ENCODE results near the gene ACADL.
"Not testable (repeated sequence)": the region's sequence is repeated elsewhere in the genome, so short reads cannot be mapped to it uniquely, and the experiment has no call there.

ACADL gene

DNA sequence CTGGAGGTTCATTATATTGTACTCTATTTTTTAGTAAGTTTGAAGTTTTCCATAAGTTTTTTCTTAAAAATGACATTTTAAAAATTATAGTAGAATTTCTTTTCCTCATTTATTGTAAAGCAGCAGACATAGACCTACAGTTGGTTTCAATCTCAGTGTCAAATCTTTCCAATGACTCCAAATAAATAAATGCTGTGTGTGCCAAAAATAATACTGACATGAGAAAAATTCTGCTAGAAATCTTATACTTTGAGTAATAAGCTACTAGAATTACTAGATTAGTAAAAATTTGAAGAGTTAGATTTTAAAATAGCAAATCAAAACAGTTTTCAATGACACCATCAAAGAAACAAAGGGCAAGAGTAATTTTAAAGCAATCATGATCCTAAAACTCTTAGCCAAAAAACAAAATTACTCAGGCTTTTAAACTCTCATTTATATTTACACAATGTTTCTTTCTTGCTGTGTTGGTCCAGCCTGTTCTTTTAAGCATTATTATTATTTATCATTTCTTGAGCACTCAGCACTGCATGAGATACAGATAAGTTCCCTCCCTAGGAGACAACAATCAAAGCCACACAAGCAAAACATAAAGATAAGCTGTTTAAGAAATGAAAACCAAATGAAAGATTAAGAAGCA, 45.8 kb downstream of the ACADL start:
- TF ChIP-seq YY1 (IDR thresholded peaks at IDR 0.05; ENCODE audit: insufficient read depth, insufficient read length): no peak
- TF ChIP-seq SUZ12 (IDR thresholded peaks at IDR 0.05; ENCODE audit: extremely low read depth, insufficient read depth, insufficient read length): no peak
- TF ChIP-seq ZNF274 (IDR thresholded peaks at IDR 0.05; ENCODE audit: low read depth, low read length): no peak
- Histone ChIP-seq H3K4me3 (ENCODE audit: insufficient read length, low read depth) (no peak overlapping the region), H3K27me3 (ENCODE audit: insufficient read depth, insufficient read length) (no peaks in the 10 kb centered on the region), H3K4me1 (ENCODE audit: insufficient read depth, insufficient read length) (peaks cover 2% of the 10 kb centered on the region), H3K9me3 (ENCODE audit: insufficient read depth, low read length) (peaks cover 5% of the 10 kb centered on the region), H3K36me3 (ENCODE audit: insufficient read depth, insufficient read length, low read length) (no peaks in the 10 kb centered on the region), H3K9ac (ENCODE audit: insufficient read length, low read depth) (no peak overlapping the region)
- DNase-seq (ENCODE audit: low read depth, low spot score): no peak

DNA sequence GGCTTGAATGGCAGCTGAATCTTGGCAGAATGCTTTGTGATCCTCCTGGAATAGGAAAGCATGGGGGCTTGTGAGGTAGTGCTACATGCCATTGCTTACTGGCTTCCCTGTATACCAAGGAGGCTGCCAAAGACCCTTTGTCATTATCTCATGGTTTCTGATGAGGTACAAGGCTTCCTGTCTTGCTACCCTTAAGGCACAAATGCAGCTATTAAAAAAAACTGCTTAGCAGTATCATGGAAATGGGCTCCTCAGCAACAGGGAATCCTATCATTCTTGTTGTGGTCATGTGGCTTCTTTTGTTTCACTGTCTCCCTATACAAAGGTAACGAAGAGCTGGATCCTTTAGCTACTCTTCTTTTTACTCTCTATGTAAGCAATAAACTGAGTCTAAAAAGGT, 47.5 kb downstream of the ACADL start:
- TF ChIP-seq SUZ12 (IDR thresholded peaks at IDR 0.05; ENCODE audit: extremely low read depth, insufficient read depth, insufficient read length) (no peak), ZNF274 (IDR thresholded peaks at IDR 0.05; ENCODE audit: low read depth, low read length) (no peak), YY1 (IDR thresholded peaks at IDR 0.05; ENCODE audit: insufficient read depth, insufficient read length) (no peak)

DNA sequence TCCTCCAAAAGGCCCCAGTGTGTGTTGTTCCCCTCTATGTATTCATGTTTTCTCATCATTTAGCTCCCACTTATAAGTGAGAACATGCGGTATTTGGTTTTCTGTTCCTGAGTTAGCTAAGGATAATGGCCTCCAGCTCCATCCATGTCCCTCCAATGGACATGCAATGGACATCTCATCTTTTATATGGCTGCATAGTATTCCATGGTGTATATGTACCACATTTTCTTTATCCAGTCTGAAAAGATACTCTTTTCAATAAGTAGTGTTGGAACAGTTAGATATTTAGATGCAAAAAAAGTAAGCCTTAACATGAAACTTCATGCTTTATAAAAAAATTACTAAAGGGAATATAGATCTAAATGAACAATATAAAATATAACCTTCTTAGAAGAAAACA, 48.1 kb downstream of the ACADL start:
- H3K4me3 ChIP-seq (ENCODE audit: insufficient read length, low read depth); H3K36me3 ChIP-seq (ENCODE audit: insufficient read depth, insufficient read length, low read length); DNase-seq (ENCODE audit: low read depth, low spot score); H3K9me3 ChIP-seq (ENCODE audit: insufficient read depth, low read length); H3K27me3 ChIP-seq (ENCODE audit: insufficient read depth, insufficient read length); H3K4me1 ChIP-seq (ENCODE audit: insufficient read depth, insufficient read length); H3K9ac ChIP-seq (ENCODE audit: insufficient read length, low read depth): not testable (repeated sequence)

More for the DNA sequence above, 47.5 kb downstream of the ACADL start:
- peak; percentile 81 for DNase-seq (ENCODE audit: low read depth, low spot score)
- Histone ChIP-seq H3K36me3 (ENCODE audit: insufficient read depth, insufficient read length, low read length) (no peaks in the 10 kb centered on the region), H3K9me3 (ENCODE audit: insufficient read depth, low read length) (no peaks in the 10 kb centered on the region; the same call in 1 of the 2 replicates), H3K27me3 (ENCODE audit: insufficient read depth, insufficient read length) (no peaks in the 10 kb centered on the region), H3K4me1 (ENCODE audit: insufficient read depth, insufficient read length) (peaks cover 2% of the 10 kb centered on the region), H3K9ac (ENCODE audit: insufficient read length, low read depth) (no peak overlapping the region), H3K4me3 (ENCODE audit: insufficient read length, low read depth) (no peak overlapping the region)

DNA sequence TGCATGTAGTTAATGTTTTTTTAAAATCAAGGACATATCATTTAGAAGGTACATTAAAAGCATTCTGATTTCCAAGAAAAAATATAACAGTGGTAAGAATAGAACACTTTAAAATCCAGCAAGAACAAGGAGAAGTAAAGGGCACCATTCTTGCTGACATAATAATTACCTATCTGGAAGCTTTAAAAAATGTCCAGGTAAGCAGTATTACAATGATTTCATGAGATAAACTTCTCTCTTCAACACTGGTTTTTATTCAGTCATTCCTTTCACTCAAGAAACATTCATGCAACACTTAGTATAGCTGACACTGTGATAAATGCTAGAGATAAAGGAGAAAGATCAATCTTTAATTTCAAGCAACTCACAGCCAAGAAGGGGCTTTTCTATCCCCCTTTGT, 51.2 kb downstream of the ACADL start:
- DNase-seq (ENCODE audit: low read depth, low spot score): no peak
- TF ChIP-seq SUZ12 (IDR thresholded peaks at IDR 0.05; ENCODE audit: extremely low read depth, insufficient read depth, insufficient read length) (no peak), YY1 (IDR thresholded peaks at IDR 0.05; ENCODE audit: insufficient read depth, insufficient read length) (no peak), ZNF274 (IDR thresholded peaks at IDR 0.05; ENCODE audit: low read depth, low read length) (no peak)
- Histone ChIP-seq H3K4me1 (ENCODE audit: insufficient read depth, insufficient read length) (no peaks in the 10 kb centered on the region), H3K27me3 (ENCODE audit: insufficient read depth, insufficient read length) (no peaks in the 10 kb centered on the region), H3K36me3 (ENCODE audit: insufficient read depth, insufficient read length, low read length) (no peaks in the 10 kb centered on the region), H3K9me3 (ENCODE audit: insufficient read depth, low read length) (no peaks in the 10 kb centered on the region), H3K4me3 (ENCODE audit: insufficient read length, low read depth) (no peak overlapping the region), H3K9ac (ENCODE audit: insufficient read length, low read depth) (no peak overlapping the region)

DNA sequence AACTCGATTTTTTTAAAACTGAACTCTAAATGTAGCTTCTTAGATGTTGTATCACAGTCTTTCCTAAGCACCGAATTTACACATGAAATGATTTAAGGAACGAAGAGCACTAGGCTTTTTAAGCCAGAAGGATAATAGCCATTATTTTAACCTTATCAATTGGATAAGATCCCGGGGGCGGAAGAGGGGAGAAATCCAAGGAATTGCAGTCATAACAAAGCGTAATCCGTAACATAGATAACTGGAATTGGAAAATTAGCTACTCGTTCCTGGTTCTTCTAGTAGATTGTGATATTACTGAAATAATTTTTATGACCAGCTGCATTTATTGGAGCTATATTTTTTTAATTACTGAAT, 53.0 kb downstream of the ACADL start:
- Histone ChIP-seq H3K36me3 (ENCODE audit: insufficient read depth, insufficient read length, low read length) (no peaks in the 10 kb centered on the region), H3K4me3 (ENCODE audit: insufficient read length, low read depth) (peak overlapping the region; percentile 50), H3K9me3 (ENCODE audit: insufficient read depth, low read length) (no peaks in the 10 kb centered on the region), H3K9ac (ENCODE audit: insufficient read length, low read depth) (peak overlapping the region; percentile 71), H3K4me1 (ENCODE audit: insufficient read depth, insufficient read length) (no peaks in the 10 kb centered on the region), H3K27me3 (ENCODE audit: insufficient read depth, insufficient read length) (no peaks in the 10 kb centered on the region)
- TF ChIP-seq SUZ12 (IDR thresholded peaks at IDR 0.05; ENCODE audit: extremely low read depth, insufficient read depth, insufficient read length) (no peak), YY1 (IDR thresholded peaks at IDR 0.05; ENCODE audit: insufficient read depth, insufficient read length) (no peak), ZNF274 (IDR thresholded peaks at IDR 0.05; ENCODE audit: low read depth, low read length) (no peak)
- no peak for DNase-seq (ENCODE audit: low read depth, low spot score)

DNA sequence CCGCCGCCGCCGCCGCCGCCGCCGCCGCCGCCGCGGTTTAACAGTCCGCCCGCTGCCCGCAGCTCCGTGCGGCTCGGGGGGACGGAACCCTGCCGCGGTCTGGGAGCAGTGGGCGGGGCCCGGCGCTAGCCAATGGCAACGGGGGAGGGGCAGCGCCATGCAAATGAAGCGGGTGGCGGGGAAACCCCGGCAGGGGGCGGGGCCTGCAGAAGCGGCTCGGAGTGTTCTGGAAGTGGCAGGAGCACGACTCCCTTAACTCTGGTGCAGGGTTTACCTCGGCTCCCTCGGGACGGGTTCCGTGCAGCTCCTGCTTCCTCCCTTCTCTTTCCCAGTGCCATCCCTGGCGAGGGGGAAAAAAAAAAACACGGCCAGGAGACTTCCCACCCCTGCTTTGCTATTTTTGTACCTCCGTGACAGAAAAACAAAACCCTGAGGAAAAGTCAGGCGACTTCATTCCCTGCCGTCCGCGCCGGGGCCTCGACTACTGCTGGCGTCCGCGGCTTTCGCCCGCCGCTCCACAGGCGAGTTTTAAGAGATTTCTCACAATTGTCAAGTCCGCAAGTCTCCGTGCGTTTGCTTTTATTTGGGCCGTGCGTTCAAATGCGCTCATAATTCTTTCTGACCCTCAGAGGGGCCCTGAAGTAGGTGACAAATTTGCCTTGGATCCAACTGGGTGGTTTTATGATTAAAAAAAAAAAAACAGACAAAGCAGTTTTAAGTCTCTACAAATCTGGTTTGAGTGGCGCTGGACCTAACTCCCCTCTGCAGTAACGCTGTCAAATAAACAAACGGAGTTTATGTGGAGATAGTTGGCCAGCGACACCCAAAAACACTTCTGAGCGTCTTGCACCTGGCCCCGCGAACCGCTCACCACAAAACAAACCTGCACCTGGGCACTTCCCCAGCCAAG, 53.7 kb downstream of the ACADL start, which contains the start of gene KANSL1L:
TSS of gene KANSL1L (minus strand) at position 101 of the 910 bp plus-strand sequence. CDS start 16,827 bp downstream, outside the sequence.
- peak; percentile 96 for DNase-seq (ENCODE audit: low read depth, low spot score)
- TF ChIP-seq YY1 (IDR thresholded peaks at IDR 0.05; ENCODE audit: insufficient read depth, insufficient read length) (no peak), SUZ12 (IDR thresholded peaks at IDR 0.05; ENCODE audit: extremely low read depth, insufficient read depth, insufficient read length) (no peak), ZNF274 (IDR thresholded peaks at IDR 0.05; ENCODE audit: low read depth, low read length) (no peak)
- Histone ChIP-seq H3K4me3 (ENCODE audit: insufficient read length, low read depth) (peak within 1 kb of the TSS; percentile 77), H3K9ac (ENCODE audit: insufficient read length, low read depth) (peak within 1 kb of the TSS; percentile 92), H3K4me1 (ENCODE audit: insufficient read depth, insufficient read length) (no peaks in the 10 kb centered on the region), H3K36me3 (ENCODE audit: insufficient read depth, insufficient read length, low read length) (no peaks in the 10 kb centered on the region), H3K9me3 (ENCODE audit: insufficient read depth, low read length) (no peaks in the 10 kb centered on the region), H3K27me3 (ENCODE audit: insufficient read depth, insufficient read length) (no peaks in the 10 kb centered on the region)

Data from NT2/D1 (cell line).